K562 (cell line): ENCODE measurements around the gene PNPO. TPM values are rescaled to one million over a fixed set of nuclear protein-coding genes. Genes with fewer than 3 reads are reported as not detected.
A peak's percentile ranks its signal among the peaks of the same experiment; 100 is the strongest.

Experiments
- BRD9 ChIP-seq: fragments of 450-650 bp; IDR thresholded peaks from 2 replicates; pipeline ENCODE4 v1.6.1; 2018; ENCODE audit warnings: low read depth; ENCODE audit not compliant: partially characterized antibody
- CBFA2T3 ChIP-seq: fragments of 450-650 bp; IDR thresholded peaks from 2 replicates; pipeline ENCODE4 v1.6.1; 2017
- CLOCK ChIP-seq: fragments of 250-450 bp; sonication (Bioruptor Pico); IDR thresholded peaks from 2 replicates; pipeline ENCODE4 v1.4.0; 2020; ENCODE audit warnings: mild to moderate bottlenecking, moderate library complexity, borderline replicate concordance
- HNRNPK ChIP-seq: fragments of 200-400 bp; formaldehyde crosslinking; IDR thresholded peaks from one replicate; pipeline ENCODE4 v1.6.1; 2018; ENCODE audit warnings: mild to moderate bottlenecking, low read depth, low read length; ENCODE audit not compliant: poor library complexity, severe bottlenecking
- IRF9 ChIP-seq: fragments of 450-650 bp; IDR thresholded peaks from 2 replicates; pipeline ENCODE4 v1.6.1; 2016; ENCODE audit warnings: missing biosample characterization, missing genetic modification characterization
- KLF16 ChIP-seq: IDR thresholded peaks from 2 replicates; pipeline ENCODE4 v1.6.1; 2016; ENCODE audit warnings: antibody characterized with exemption
- NFE2L1 ChIP-seq: fragments of 450-650 bp; IDR thresholded peaks from 2 replicates; pipeline ENCODE4 v1.6.1; 2016; ENCODE audit warnings: missing genetic modification characterization, low read depth, mild to moderate bottlenecking, missing compliant biosample characterization, moderate library complexity, borderline replicate concordance
- NR0B1 ChIP-seq: fragments of 450-650 bp; IDR thresholded peaks from one replicate; pipeline ENCODE4 v1.6.1; 2018; ENCODE audit warnings: mild to moderate bottlenecking, moderate library complexity; ENCODE audit not compliant: partially characterized antibody
- RNF2 ChIP-seq: sonication (generic); IDR thresholded peaks from 2 replicates; pipeline ENCODE4 v1.6.1; 2016
- SMC3 ChIP-seq: conservative IDR thresholded peaks from 2 replicates; pipeline ENCODE4 v1.6.1; 2011; ENCODE audit warnings: low read depth, low read length, improper control_type of control experiment; ENCODE audit not compliant: insufficient read depth
- SNRNP70 ChIP-seq: fragments of 200-400 bp; formaldehyde crosslinking; optimal IDR thresholded peaks from 2 replicates; pipeline ENCODE3; 2017; ENCODE audit warnings: low read depth, low read length
- STAG1 ChIP-seq: sonication (generic); formaldehyde crosslinking; IDR thresholded peaks from 2 replicates; pipeline ENCODE4 v1.5.0; 2020; ENCODE audit warnings: missing genetic modification reagents, borderline replicate concordance
- U2AF2 ChIP-seq: fragments of 200-400 bp; formaldehyde crosslinking; optimal IDR thresholded peaks from 2 replicates; pipeline ENCODE3; 2017; ENCODE audit warnings: low read depth, mild to moderate bottlenecking, low read length
- ZBTB9 ChIP-seq: fragments of 450-650 bp; formaldehyde crosslinking; IDR thresholded peaks from 2 replicates; pipeline ENCODE4 v1.4.0; 2020; ENCODE audit warnings: mild to moderate bottlenecking, moderate library complexity
- ZFP30 ChIP-seq: fragments of 250-450 bp; sonication (Bioruptor Pico); IDR thresholded peaks from 2 replicates; pipeline ENCODE4 v1.8.0; 2022; ENCODE audit warnings: moderate library complexity, mild to moderate bottlenecking, inconsistent platforms, borderline replicate concordance
- ZFX ChIP-seq: sonication (generic); formaldehyde crosslinking; IDR thresholded peaks from 2 replicates; pipeline ENCODE4 v1.8.0; 2022; ENCODE audit warnings: mild to moderate bottlenecking, missing genetic modification reagents, moderate library complexity
- ZNF143 ChIP-seq: sonication (generic); formaldehyde crosslinking; IDR thresholded peaks from 2 replicates; pipeline ENCODE4 v1.9.0; 2022; ENCODE audit warnings: mild to moderate bottlenecking, missing genetic modification reagents
- ZNF449 ChIP-seq: fragments of 250-450 bp; sonication (Bioruptor Pico); IDR thresholded peaks from 2 replicates; pipeline ENCODE4 v1.8.0; 2022; ENCODE audit warnings: moderate library complexity, mild to moderate bottlenecking, inconsistent platforms
- ZNF639 ChIP-seq, 2 experiments: fragments of 200-800 bp in 1 of 2; sonication (Bioruptor generic) in 1 of 2; sonication (generic) in 1 of 2; formaldehyde crosslinking in 1 of 2; IDR thresholded peaks in 1 of 2; conservative IDR thresholded peaks in 1 of 2; 2 replicates each; pipeline versions ENCODE4 v1.5.0 to v1.6.1; 2016 to 2020; ENCODE audit warnings: missing compliant biosample characterization in 1 of 2, missing genetic modification characterization in 1 of 2, missing genetic modification reagents in 1 of 2
- polyA plus RNA-seq, 8 experiments: library from polyadenylated mRNA; depleted of rRNA in 4 of 8; stranded (reverse) in 5 of 8; unstranded in 3 of 8; fragments of >200 nt; fragmentation: Nextera tagmentation in 2 of 8; fragmentation: Illumina TruSeq in 1 of 8; extraction: Ambion mirVana in 2 of 8; extraction: Trizol in 1 of 8; gene quantifications; 2 replicates each; pipeline versions ENCODE4 v1.2.1 to v1.2.3, GENCODE V29; 2011 to 2014; ENCODE audit warnings: inconsistent platforms in 1 of 8, missing spikeins in 1 of 8
- total RNA-seq, 7 experiments: library from RNA; depleted of rRNA in 6 of 7; stranded (reverse); fragments of >200 nt in 6 of 7; fragmentation: Illumina TruSeq in 2 of 7; extraction: Trizol in 2 of 7; gene quantifications; 2 replicates each; pipeline versions ENCODE4 v1.2.1 to v1.2.3, GENCODE V29; 2011 to 2021; ENCODE audit warnings: low replicate concordance in 1 of 7

The PNPO gene
- total and polyA plus RNA-seq, 9 of the 15 experiments (the other 6 are each of a cell fraction or from before 2014, with no cell fraction given): 16.6 to 39.0 (median 27.4) TPM

GRCh38 chr17:47935961-47936360 is 5.4 kb upstream of the PNPO start (continued):
- TF ChIP-seq ZFP30 (CRISPR knock-in tag) (no peak), CBFA2T3 (peak; percentile 89), U2AF2 (no peak), STAG1 (CRISPR knock-in tag) (no peak), KLF16 (peak; percentile 29; the same call in 1 of the 2 replicates), BRD9 (no peak), NR0B1 (no peak), RNF2 (peak; percentile 42; the same call in 1 of the 2 replicates), ZFX (CRISPR knock-in tag) (no peak), IRF9 (tag) (no peak), SMC3 (no peak), HNRNPK (no peak), ZNF639 (CRISPR knock-in tag; conservative IDR thresholded peaks at IDR 0.05 in 1 of 2, IDR thresholded peaks at IDR 0.05 in 1 of 2) (no peak), CLOCK (CRISPR knock-in tag) (no peak), NFE2L1 (tag) (no peak), SNRNP70 (no peak), ZNF143 (CRISPR knock-in tag) (no peak), ZBTB9 (CRISPR knock-in tag) (no peak), ZNF449 (CRISPR knock-in tag) (no peak)
